Panc1 (cell line): ENCODE measurements around the gene UBASH3A. TPM values are rescaled to one million over a fixed set of nuclear protein-coding genes. Genes with fewer than 3 reads are reported as not detected.

Source experiments
- ATAC-seq: fragments of 200-7000 bp; cut with Tn5 transposase; 2 replicates; pipeline ENCODE4 v1.9.1; 2020; ENCODE audit warnings: mild to moderate bottlenecking, moderate library complexity
- BruUV-seq: library from RNA; stranded (reverse); fragments of 400-500 nt; replicated peaks from 2 replicates; lab custom pipeline; 2021; lab: Mats Ljungman, UMichigan
- CTCF ChIA-PET: fragments of 300-600 bp; sonication (Branson Sonifier 250); formaldehyde crosslinking; loops from one replicate; lab custom pipeline; 2022; ENCODE audit warnings: antibody characterized with exemption; lab: Charles Lee
- POLR2A ChIA-PET: fragments of 300-600 bp; sonication (Branson Sonifier 250); formaldehyde crosslinking; loops from one replicate; lab custom pipeline; 2022; ENCODE audit warnings: antibody characterized with exemption; lab: Charles Lee
- DNase-seq: peaks from one replicate; pipeline ENCODE4 v3.0.0-alpha.2; 2010; ENCODE audit warnings: low read depth, low spot score
- H3K27ac ChIP-seq: 2 replicates; pipeline ENCODE4 v1.5.1; 2011; ENCODE audit warnings: mild to moderate bottlenecking, low read length, inconsistent platforms
- H3K27me3 ChIP-seq: fragments of 200-500 bp; sonication (Bioruptor generic); 2 replicates; pipeline ENCODE4 v1.6.0; 2014; ENCODE audit warnings: low read length, inconsistent platforms; ENCODE audit not compliant: control insufficient read depth, insufficient read depth
- H3K36me3 ChIP-seq: fragments of 200-500 bp; sonication (Bioruptor generic); 2 replicates; pipeline ENCODE4 v1.5.1; 2014; ENCODE audit warnings: inconsistent platforms, mild to moderate bottlenecking, low read length, moderate library complexity; ENCODE audit not compliant: control insufficient read depth, insufficient read depth
- H3K4me1 ChIP-seq: 2 replicates; pipeline ENCODE4 v1.5.1; 2011; ENCODE audit warnings: inconsistent platforms, mild to moderate bottlenecking, low read length, moderate library complexity; ENCODE audit not compliant: control insufficient read depth, insufficient read depth
- H3K4me3 ChIP-seq, 2 experiments: 2 replicates each; pipeline ENCODE4 v1.5.1; 2011 to 2012; ENCODE audit warnings: low read depth in 2 of 2, low read length in 2 of 2, mild to moderate bottlenecking in 2 of 2, inconsistent platforms in 1 of 2, moderate library complexity in 1 of 2
- H3K9me3 ChIP-seq: fragments of 200-500 bp; sonication (Bioruptor generic); 2 replicates; pipeline ENCODE4 v1.5.1; 2014; ENCODE audit warnings: low read depth, mild to moderate bottlenecking, inconsistent platforms, low read length, moderate library complexity; ENCODE audit not compliant: control insufficient read depth, insufficient read depth
- CTCF ChIP-seq: fragments of 450-650 bp; IDR thresholded peaks from 2 replicates; pipeline ENCODE4 v1.5.1; 2017; ENCODE audit warnings: mild to moderate bottlenecking
- POLR2AphosphoS5 ChIP-seq: IDR thresholded peaks from 2 replicates; pipeline ENCODE4 v1.6.1; 2012; ENCODE audit warnings: mild to moderate bottlenecking, low read depth, low read length, moderate library complexity
- REST ChIP-seq, 2 experiments: IDR thresholded peaks; 2 replicates each; pipeline ENCODE4 v1.6.1; 2011 to 2012; ENCODE audit warnings: low read depth in 2 of 2, control low read depth in 1 of 2, low read length in 1 of 2, mild to moderate bottlenecking in 1 of 2, moderate library complexity in 1 of 2; ENCODE audit not compliant: insufficient read depth in 1 of 2
- SIN3A ChIP-seq: IDR thresholded peaks from 2 replicates; pipeline ENCODE4 v1.6.1; 2012; ENCODE audit warnings: low read depth, mild to moderate bottlenecking, low read length, moderate library complexity, borderline replicate concordance; ENCODE audit not compliant: insufficient read depth
- TCF7L2 ChIP-seq: IDR thresholded peaks from 2 replicates; pipeline ENCODE4 v1.6.1; 2011; ENCODE audit warnings: mild to moderate bottlenecking, low read depth, low read length, inconsistent platforms
- in situ Hi-C: cut with HindIII; loops from 2 replicates; pipeline ENCODE4 v1.10.0; 2016; ENCODE audit warnings: low sequenced_read_pairs, low pct_unique_long_range_greater_than_20kb
- intact Hi-C: fragments of 100-400 bp; cut with micrococcal nuclease; formaldehyde crosslinking; loops from one replicate; pipeline ENCODE4 v1.10.0; 2022; ENCODE audit not compliant: unreplicated experiment
- total RNA-seq: library from RNA; stranded (reverse); gene quantifications from one replicate; pipeline ENCODE4 v1.2.1, GENCODE V29; 2021; ENCODE audit not compliant: unreplicated experiment

Gene UBASH3A
- total RNA-seq, 1 experiment from 2014 or later, result 0.33 TPM

GRCh38 chr21:42414066-42414465 is 10.4 kb downstream of the UBASH3A start:
- no TSS peak for BruUV-seq
- ATAC-seq (no peak), DNase-seq (no peak)
- ChIA-PET CTCF (no interaction called here), POLR2A (no interaction called here)
- H3K4me1 ChIP-seq, result no peaks in the 10 kb centered on the region; the same call in 1 of the 2 replicates
- H3K36me3 ChIP-seq, result no peaks in the 10 kb centered on the region
- in situ Hi-C loops, result no loop called here
- no peak for TF ChIP-seq SIN3A
- TF ChIP-seq CTCF, result no peak
- no peak for TF ChIP-seq POLR2AphosphoS5
- no peak for TF ChIP-seq TCF7L2
- no peak for TF ChIP-seq REST (IDR thresholded peaks at IDR 0.05; ENCODE audit: insufficient read depth in 1 of 2, low read depth in 2 of 2, low read length in 1 of 2)
- intact Hi-C loops, result no loop called here
- H3K9me3 ChIP-seq, result no peaks in the 10 kb centered on the region
- no peaks in the 10 kb centered on the region for H3K27me3 ChIP-seq
- no peak overlapping the region for H3K27ac ChIP-seq
- H3K4me3 ChIP-seq, result no peak overlapping the region

DNA sequence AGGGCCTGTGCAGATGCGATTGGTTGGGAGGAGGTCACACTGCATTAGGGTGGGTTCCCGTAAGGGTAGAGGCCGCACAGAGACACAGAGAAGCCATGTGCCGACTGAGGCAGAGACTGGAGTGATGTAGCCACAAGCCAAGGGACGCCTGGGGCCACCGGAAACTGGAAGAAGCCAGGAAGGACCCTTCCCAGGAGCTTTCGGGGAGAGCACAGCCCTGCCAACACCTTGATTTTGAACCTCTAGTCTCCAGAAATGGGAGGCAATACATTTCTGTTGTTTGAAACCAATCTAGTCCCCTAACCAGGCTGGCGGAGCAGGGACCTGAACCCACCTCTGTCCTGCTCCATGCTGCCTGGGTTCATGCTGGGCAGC is 10.8 kb downstream of the UBASH3A start:
- no TSS peak for BruUV-seq
- POLR2A ChIA-PET, result no interaction called here

More for the DNA sequence above, 10.8 kb downstream of the UBASH3A start:
- Histone ChIP-seq H3K27me3 (no peaks in the 10 kb centered on the region), H3K4me1 (no peaks in the 10 kb centered on the region; the same call in 1 of the 2 replicates), H3K9me3 (no peaks in the 10 kb centered on the region), H3K4me3 (no peak overlapping the region), H3K36me3 (no peaks in the 10 kb centered on the region), H3K27ac (no peak overlapping the region)
- CTCF ChIA-PET, result no interaction called here
- TF ChIP-seq POLR2AphosphoS5 (no peak), CTCF (no peak), REST (IDR thresholded peaks at IDR 0.05; ENCODE audit: insufficient read depth in 1 of 2, low read depth in 2 of 2, low read length in 1 of 2) (no peak), SIN3A (no peak), TCF7L2 (no peak)
- DNase-seq, result no peak
- intact Hi-C loops, result no loop called here
- ATAC-seq, result no peak
- in situ Hi-C loops, result no loop called here
